Peyer's patch (tissue), 4 donors: ENCODE results near the gene OSBPL10. TPM values are rescaled to one million over a fixed set of nuclear protein-coding genes. Genes with fewer than 3 reads are reported as not detected.

Experiments used
- DNase-seq, 3 donors: peaks; one replicate each; pipeline ENCODE4 v3.0.0-alpha.2; 2017 to 2019
- H3K27ac ChIP-seq, 4 donors: fragments of 200-600 bp; sonication (generic); one replicate each; pipeline ENCODE4 v1.5.1; 2016 to 2019
- H3K27me3 ChIP-seq, 2 donors: fragments of 200-600 bp; sonication (generic); one replicate each; pipeline ENCODE4 v1.5.1; 2019
- H3K36me3 ChIP-seq, 3 donors: fragments of 200-600 bp; sonication (generic); one replicate each; pipeline ENCODE4 v1.5.1; 2016 to 2019
- H3K4me1 ChIP-seq, 4 donors: fragments of 200-600 bp; sonication (generic); one replicate each; pipeline ENCODE4 v1.5.1; 2016 to 2019
- H3K4me3 ChIP-seq, 4 donors: fragments of 200-600 bp; sonication (generic); 1 replicate in 3 of 4; 2 replicates in 1 of 4; pipeline ENCODE4 v1.5.1; 2016 to 2019; ENCODE audit warnings: mild to moderate bottlenecking in 1 of 4
- H3K9me3 ChIP-seq, 4 donors: fragments of 200-600 bp; sonication (generic); one replicate each; pipeline ENCODE4 v1.5.1; 2016 to 2019; ENCODE audit warnings: mild to moderate bottlenecking in 1 of 4
- CTCF ChIP-seq, 6 experiments: fragments of 450-650 bp in 4 of 6; fragments of 200-600 bp in 2 of 6; sonication (generic) in 1 of 6; IDR thresholded peaks; one replicate each; pipeline ENCODE4 v1.5.1; 2017 to 2019; ENCODE audit warnings: antibody characterized with exemption in 6 of 6, mild to moderate bottlenecking in 3 of 6, moderate library complexity in 1 of 6
- POLR2A ChIP-seq, 2 donors: fragments of 450-650 bp; IDR thresholded peaks; one replicate each; pipeline ENCODE4 v1.5.1; 2017; ENCODE audit warnings: antibody characterized with exemption in 2 of 2, mild to moderate bottlenecking in 2 of 2, moderate library complexity in 2 of 2
- total RNA-seq, 4 donors: library from RNA; depleted of rRNA; stranded (reverse); fragments of >200 nt; gene quantifications; one replicate each; pipeline ENCODE4 v1.1.0, GENCODE V29; 2016

OSBPL10 gene
- total RNA-seq, 4 donors from 2014 or later, result 18.5 to 128 (median 60.5) TPM

DNA sequence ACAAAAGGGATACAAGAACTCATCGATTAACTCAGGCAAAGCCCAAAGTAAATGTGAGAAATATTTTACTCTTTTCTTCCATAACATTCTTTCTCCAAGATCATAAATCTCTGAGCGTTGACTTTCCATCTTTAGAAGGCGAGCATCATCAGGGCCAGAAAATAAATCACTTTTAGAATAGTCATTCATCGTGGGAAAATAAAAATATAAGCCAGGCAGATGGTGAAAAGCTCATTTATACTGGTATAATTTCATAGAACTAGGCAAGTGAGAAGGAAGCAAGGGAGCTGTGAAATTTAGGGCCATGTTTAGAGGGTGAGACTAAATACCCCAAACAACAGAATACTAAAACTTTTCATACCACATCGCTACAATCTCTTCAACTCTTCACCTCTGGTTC is 257.4 kb downstream of the OSBPL10 start:
- no peak for DNase-seq
- Histone ChIP-seq H3K4me1 (no peaks in the 10 kb centered on the region), H3K27ac (no peak overlapping the region), H3K4me3 (no peak overlapping the region), H3K9me3 (no peaks in the 10 kb centered on the region), H3K36me3 (no peaks in the 10 kb centered on the region), H3K27me3 (no peaks in the 10 kb centered on the region)
- TF ChIP-seq CTCF (IDR thresholded peaks at IDR 0.05) (no peak), POLR2A (IDR thresholded peaks at IDR 0.05) (no peak)

GRCh38 chr3:31721676-31722075 is 259.4 kb downstream of the OSBPL10 start:
- no peak overlapping the region for H3K27ac ChIP-seq
- no peaks in the 10 kb centered on the region for H3K27me3 ChIP-seq
- TF ChIP-seq CTCF (IDR thresholded peaks at IDR 0.05) (no peak), POLR2A (IDR thresholded peaks at IDR 0.05) (no peak)
- H3K4me1 ChIP-seq, result no peaks in the 10 kb centered on the region
- H3K36me3 ChIP-seq, result no peaks in the 10 kb centered on the region
- H3K9me3 ChIP-seq, result no peaks in the 10 kb centered on the region
- H3K4me3 ChIP-seq, result no peak overlapping the region
- no peak for DNase-seq

- peaks cover 0 to 8% (median 0%) of the 10 kb centered on the region in 4 donors for H3K9me3 ChIP-seq
- H3K27me3 ChIP-seq, result no peaks in the 10 kb centered on the region
- no peak for TF ChIP-seq CTCF (IDR thresholded peaks at IDR 0.05)
- no peak for TF ChIP-seq POLR2A (IDR thresholded peaks at IDR 0.05)
- H3K36me3 ChIP-seq, result no peaks in the 10 kb centered on the region
- no peaks in the 10 kb centered on the region for H3K4me1 ChIP-seq
- DNase-seq, result no peak
- H3K27ac ChIP-seq, result no peak overlapping the region
- H3K4me3 ChIP-seq, result no peak overlapping the region
Observed at GRCh38 chr3:31714495-31715280, 266.4 kb downstream of the OSBPL10 start.

- Histone ChIP-seq H3K27ac (no peak overlapping the region), H3K9me3 (peaks cover 0 to 8% (median 0%) of the 10 kb centered on the region in 4 donors), H3K4me1 (no peaks in the 10 kb centered on the region), H3K27me3 (no peaks in the 10 kb centered on the region), H3K36me3 (no peaks in the 10 kb centered on the region), H3K4me3 (no peak overlapping the region)
- TF ChIP-seq CTCF (IDR thresholded peaks at IDR 0.05) (no peak), POLR2A (IDR thresholded peaks at IDR 0.05) (no peak)
- no peak for DNase-seq
Observed at GRCh38 chr3:31713816-31714215, 267.2 kb downstream of the OSBPL10 start.

GRCh38 chr3:31710123-31710803 is 270.8 kb downstream of the OSBPL10 start:
- H3K4me1 ChIP-seq, result no peaks in the 10 kb centered on the region
- TF ChIP-seq POLR2A (IDR thresholded peaks at IDR 0.05) (no peak), CTCF (IDR thresholded peaks at IDR 0.05) (no peak)
- no peaks in the 10 kb centered on the region for H3K36me3 ChIP-seq
- H3K4me3 ChIP-seq, result no peak overlapping the region
- no peaks in the 10 kb centered on the region for H3K27me3 ChIP-seq
- H3K9me3 ChIP-seq, result peaks cover 0 to 8% (median 0%) of the 10 kb centered on the region in 4 donors
- DNase-seq, result no peak
- H3K27ac ChIP-seq, result no peak overlapping the region
